Measurements from ENCODE around the gene CCDC81.

CCDC81 gene

DNA sequence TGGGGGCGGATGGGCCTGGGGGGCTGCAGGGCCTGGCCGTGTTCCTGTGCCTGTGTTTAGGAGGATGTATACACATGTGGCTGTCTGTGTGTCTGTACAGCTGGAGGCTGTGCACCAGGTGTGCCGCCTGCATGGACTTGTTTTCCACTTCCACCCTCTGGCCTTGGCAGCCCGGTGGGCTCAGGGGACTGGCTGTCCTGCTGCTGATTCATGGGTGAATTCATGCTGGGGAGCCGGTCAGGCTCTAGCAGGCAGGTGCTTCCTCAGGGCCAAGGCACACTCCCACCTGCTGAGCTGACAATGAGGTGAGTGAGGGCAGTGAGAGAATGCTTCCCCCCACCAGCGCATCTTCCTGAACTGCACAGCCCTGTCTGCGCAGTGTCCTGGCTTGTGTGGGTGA, 88.4 kb downstream of the CCDC81 start:
- TF ChIP-seq, protein P1, sequence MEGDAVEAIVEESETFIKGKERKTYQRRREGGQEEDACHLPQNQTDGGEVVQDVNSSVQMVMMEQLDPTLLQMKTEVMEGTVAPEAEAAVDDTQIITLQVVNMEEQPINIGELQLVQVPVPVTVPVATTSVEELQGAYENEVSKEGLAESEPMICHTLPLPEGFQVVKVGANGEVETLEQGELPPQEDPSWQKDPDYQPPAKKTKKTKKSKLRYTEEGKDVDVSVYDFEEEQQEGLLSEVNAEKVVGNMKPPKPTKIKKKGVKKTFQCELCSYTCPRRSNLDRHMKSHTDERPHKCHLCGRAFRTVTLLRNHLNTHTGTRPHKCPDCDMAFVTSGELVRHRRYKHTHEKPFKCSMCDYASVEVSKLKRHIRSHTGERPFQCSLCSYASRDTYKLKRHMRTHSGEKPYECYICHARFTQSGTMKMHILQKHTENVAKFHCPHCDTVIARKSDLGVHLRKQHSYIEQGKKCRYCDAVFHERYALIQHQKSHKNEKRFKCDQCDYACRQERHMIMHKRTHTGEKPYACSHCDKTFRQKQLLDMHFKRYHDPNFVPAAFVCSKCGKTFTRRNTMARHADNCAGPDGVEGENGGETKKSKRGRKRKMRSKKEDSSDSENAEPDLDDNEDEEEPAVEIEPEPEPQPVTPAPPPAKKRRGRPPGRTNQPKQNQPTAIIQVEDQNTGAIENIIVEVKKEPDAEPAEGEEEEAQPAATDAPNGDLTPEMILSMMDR (IDR thresholded peaks at IDR 0.05; ENCODE audit: borderline replicate concordance, insufficient read depth, low read depth, low read length), result no peak
- H3K4me3 ChIP-seq (ENCODE audit: low read depth, low read length), result no peak overlapping the region

DNA sequence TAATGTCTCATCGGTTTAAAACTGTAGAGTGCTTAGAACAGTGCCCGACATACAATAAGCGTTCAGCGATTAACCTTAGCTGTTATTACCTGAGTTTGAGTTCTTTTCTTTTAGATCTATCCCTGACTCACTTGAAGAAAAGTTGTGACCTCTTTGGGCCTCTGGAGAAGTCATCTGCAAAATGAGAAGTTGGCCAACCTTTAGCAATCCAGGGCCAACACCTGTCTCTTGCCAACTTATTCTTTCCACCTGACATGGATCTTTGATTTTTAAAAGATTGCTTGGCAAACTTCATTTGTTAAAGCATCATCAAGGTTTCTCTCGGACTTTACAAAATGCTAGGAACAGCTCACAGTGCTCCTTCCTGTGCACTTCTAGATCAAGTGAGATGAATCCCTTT, 89.3 kb downstream of the CCDC81 start:
- TF ChIP-seq, protein P1 (IDR thresholded peaks at IDR 0.05; ENCODE audit: borderline replicate concordance, insufficient read depth, low read depth, low read length), result no peak
- H3K4me3 ChIP-seq (ENCODE audit: low read depth, low read length), result no peak overlapping the region

DNA sequence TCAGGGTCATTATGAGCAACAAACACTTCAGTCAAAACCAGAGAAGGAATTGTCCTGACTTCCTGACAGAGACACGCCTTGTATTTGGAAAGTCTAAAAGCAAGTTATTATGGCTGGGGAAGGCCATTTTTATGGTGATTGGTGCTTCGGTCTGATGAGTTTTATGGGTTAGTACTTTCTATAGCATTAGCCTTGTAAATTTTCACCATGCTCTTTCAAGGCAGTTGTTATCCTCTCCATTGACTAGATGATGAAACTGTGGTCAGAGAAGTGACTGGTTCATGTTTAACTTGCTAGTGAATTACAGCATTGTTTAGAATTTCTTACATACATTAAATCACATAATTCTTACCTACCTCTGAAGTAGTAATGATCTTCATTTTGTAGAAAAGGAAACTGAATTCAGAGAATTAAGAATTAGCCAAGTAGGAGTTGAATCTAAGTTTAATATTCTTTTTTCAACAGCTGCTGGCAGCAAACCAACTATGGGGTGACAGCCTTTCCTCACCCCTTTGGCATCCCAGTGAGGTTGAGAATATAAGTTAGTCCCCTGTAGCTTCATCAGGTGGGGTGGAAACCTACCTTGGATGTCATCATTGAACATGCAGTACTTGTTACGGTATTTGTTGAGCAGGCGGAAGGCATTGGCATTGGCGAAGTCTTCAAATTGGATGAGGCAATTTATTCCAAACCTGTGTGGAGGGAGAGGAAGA, 90.0 kb downstream of the CCDC81 start:
- no peak overlapping the region for H3K4me3 ChIP-seq (ENCODE audit: low read depth, low read length)
- TF ChIP-seq, protein P1 (IDR thresholded peaks at IDR 0.05; ENCODE audit: borderline replicate concordance, insufficient read depth, low read depth, low read length), result no peak

DNA sequence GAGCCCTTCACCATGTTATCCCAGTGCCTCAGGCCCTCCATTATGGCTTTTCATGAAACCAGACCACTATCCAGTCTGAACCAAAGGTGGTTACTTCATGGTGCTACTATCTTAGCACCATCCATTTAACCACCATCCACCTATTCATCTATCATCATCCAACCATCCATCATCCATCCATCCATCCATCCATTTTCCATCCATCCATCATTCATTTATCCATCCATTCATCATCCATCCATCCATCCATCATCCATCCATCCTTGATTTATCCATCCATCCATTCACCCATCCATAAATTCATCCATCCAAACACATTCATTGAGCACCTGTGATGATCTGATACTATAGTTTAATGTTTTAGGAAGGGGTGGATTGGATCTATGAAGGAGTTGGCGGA, 93.5 kb downstream of the CCDC81 start:
- no peak overlapping the region for H3K4me3 ChIP-seq (ENCODE audit: low read depth, low read length)
- TF ChIP-seq, protein P1 (IDR thresholded peaks at IDR 0.05; ENCODE audit: borderline replicate concordance, insufficient read depth, low read depth, low read length), result no peak

DNA sequence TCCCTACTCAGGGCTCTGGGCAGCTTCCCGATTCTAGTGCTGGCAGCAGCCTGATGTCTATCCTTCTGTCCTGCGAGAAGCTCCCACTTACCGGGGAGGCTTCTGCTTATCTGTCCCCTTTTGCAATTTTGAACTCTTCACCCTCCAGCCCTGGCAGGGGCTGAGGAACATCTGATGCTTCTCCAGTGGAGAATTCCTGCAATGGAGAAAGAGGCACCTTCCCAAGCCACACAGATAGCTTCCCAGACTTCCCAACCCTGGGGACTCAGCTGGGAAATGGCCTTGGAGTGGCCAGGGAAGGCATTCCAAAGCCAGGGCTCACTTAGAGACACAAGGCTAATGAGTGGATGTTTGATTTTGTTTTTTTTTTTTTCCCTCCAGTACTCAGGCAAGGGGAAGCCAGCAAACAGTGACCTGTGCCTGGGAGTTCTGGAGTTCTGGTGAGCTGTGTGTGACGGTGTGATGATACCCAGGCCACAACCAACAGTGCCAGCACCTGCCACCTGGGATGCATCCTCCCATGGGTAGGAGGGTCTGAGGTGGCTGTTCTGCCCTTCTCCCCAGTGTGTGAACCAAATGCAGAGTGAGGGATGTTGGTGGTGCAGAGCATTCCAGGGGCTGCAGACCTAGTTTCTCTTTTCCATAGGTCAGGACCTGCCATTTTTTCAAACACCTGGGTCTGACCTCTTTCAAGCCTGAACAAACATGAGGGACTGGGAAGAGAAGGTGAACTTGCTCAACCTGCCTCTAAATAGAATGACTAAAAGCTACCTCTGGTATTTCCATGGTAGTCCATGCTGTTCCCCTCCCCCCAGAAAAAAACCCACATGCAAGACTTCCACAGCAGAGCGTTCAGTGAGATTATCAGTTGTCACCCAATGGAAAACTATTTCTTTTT, 95.1 kb downstream of the CCDC81 start:
- TF ChIP-seq, protein P1 (IDR thresholded peaks at IDR 0.05; ENCODE audit: borderline replicate concordance, insufficient read depth, low read depth, low read length), result no peak
- H3K4me3 ChIP-seq (ENCODE audit: low read depth, low read length), result no peak overlapping the region

All from GM12875 (cell line).